Measurements from ENCODE around the gene CEP164.

DNA sequence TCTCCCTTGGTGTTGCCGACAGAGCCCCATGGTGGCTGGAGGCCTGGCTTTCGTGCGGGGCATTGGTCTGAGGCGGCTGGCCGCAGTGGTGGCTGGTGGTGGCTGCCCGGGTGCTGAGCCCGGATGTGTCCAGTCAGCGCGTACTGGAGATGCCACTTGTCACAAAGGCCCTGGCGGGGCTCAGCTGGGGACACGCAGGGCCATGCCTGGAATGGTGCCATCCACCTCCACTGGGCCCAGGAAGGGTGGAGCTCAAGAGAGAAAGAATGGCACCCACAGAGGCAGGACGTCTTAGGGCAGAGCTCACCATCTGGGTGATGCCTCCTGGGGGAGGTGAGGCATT is 92.5 kb downstream of the CEP164 start:
- TF ChIP-seq, protein P1, sequence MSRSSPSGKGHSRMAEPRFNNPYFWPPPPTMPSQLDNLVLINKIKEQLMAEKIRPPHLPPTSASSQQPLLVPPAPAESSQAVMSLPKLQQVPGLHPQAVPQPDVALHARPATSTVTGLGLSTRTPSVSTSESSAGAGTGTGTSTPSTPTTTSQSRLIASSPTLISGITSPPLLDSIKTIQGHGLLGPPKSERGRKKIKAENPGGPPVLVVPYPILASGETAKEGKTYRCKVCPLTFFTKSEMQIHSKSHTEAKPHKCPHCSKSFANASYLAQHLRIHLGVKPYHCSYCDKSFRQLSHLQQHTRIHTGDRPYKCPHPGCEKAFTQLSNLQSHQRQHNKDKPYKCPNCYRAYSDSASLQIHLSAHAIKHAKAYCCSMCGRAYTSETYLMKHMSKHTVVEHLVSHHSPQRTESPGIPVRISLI (tag by site-specific recombination; IDR thresholded peaks at IDR 0.05): no peak
- TF ChIP-seq ZNF2 (tag by site-specific recombination; IDR thresholded peaks at IDR 0.05): no peak
- TF ChIP-seq ZNF354C (tag by site-specific recombination; IDR thresholded peaks at IDR 0.05; ENCODE audit: borderline replicate concordance, low read depth): no peak
- no peak for TF ChIP-seq ZNF394 (tag by site-specific recombination; IDR thresholded peaks at IDR 0.05; ENCODE audit: borderline replicate concordance)
- TF ChIP-seq, protein P2, sequence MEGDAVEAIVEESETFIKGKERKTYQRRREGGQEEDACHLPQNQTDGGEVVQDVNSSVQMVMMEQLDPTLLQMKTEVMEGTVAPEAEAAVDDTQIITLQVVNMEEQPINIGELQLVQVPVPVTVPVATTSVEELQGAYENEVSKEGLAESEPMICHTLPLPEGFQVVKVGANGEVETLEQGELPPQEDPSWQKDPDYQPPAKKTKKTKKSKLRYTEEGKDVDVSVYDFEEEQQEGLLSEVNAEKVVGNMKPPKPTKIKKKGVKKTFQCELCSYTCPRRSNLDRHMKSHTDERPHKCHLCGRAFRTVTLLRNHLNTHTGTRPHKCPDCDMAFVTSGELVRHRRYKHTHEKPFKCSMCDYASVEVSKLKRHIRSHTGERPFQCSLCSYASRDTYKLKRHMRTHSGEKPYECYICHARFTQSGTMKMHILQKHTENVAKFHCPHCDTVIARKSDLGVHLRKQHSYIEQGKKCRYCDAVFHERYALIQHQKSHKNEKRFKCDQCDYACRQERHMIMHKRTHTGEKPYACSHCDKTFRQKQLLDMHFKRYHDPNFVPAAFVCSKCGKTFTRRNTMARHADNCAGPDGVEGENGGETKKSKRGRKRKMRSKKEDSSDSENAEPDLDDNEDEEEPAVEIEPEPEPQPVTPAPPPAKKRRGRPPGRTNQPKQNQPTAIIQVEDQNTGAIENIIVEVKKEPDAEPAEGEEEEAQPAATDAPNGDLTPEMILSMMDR (tag by site-specific recombination; IDR thresholded peaks at IDR 0.05): no peak
- no peak for TF ChIP-seq ZNF133 (tag by site-specific recombination; IDR thresholded peaks at IDR 0.05)
- TF ChIP-seq ZFP69B (tag by site-specific recombination; IDR thresholded peaks at IDR 0.05): no peak
- TF ChIP-seq GLI4 (tag by site-specific recombination; IDR thresholded peaks at IDR 0.05): no peak
- TF ChIP-seq IKZF3 (tag by site-specific recombination; IDR thresholded peaks at IDR 0.05): no peak
- TF ChIP-seq, protein P3, sequence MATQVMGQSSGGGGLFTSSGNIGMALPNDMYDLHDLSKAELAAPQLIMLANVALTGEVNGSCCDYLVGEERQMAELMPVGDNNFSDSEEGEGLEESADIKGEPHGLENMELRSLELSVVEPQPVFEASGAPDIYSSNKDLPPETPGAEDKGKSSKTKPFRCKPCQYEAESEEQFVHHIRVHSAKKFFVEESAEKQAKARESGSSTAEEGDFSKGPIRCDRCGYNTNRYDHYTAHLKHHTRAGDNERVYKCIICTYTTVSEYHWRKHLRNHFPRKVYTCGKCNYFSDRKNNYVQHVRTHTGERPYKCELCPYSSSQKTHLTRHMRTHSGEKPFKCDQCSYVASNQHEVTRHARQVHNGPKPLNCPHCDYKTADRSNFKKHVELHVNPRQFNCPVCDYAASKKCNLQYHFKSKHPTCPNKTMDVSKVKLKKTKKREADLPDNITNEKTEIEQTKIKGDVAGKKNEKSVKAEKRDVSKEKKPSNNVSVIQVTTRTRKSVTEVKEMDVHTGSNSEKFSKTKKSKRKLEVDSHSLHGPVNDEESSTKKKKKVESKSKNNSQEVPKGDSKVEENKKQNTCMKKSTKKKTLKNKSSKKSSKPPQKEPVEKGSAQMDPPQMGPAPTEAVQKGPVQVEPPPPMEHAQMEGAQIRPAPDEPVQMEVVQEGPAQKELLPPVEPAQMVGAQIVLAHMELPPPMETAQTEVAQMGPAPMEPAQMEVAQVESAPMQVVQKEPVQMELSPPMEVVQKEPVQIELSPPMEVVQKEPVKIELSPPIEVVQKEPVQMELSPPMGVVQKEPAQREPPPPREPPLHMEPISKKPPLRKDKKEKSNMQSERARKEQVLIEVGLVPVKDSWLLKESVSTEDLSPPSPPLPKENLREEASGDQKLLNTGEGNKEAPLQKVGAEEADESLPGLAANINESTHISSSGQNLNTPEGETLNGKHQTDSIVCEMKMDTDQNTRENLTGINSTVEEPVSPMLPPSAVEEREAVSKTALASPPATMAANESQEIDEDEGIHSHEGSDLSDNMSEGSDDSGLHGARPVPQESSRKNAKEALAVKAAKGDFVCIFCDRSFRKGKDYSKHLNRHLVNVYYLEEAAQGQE (tag by site-specific recombination; IDR thresholded peaks at IDR 0.05): no peak

Data from HEK293 (cell line).